GM18507 (cell line): Measurements from ENCODE around the gene ZNF780B.
"Not testable (repeated sequence)": the region's sequence is repeated elsewhere in the genome, so short reads cannot be mapped to it uniquely, and the experiment has no call there.

Experiments used
- DNase-seq: peaks from one replicate; pipeline ENCODE4 v3.0.0; 2011; ENCODE audit warnings: low read depth; ENCODE audit not compliant: insufficient read length; ENCODE audit errors: extremely low spot score
- FAIRE-seq: peaks from 2 replicates; lab custom pipeline; 2011; peaks lifted over from hg19 to GRCh38; lab: Jason Lieb, UNC

The ZNF780B gene

DNA sequence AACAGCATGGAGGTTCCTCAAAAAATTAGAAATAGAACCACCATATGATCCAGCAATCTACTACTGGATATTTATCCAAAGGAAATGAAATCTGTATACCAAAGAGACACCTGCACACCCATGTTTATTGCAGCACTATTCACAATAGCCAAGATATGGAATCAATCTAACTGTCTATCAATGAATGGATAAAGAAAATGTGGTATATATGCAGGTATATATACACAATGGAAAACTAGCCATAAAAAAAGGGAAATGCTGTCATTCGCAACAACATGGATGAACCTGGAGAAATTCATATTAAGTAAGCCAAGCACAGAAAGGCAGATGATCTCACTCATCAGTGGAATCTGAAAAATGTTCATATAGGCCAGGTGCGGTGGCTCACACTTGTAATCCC, 2.5 kb downstream of the ZNF780B start:
- DNase-seq (no peak), FAIRE-seq (no peak)

DNA sequence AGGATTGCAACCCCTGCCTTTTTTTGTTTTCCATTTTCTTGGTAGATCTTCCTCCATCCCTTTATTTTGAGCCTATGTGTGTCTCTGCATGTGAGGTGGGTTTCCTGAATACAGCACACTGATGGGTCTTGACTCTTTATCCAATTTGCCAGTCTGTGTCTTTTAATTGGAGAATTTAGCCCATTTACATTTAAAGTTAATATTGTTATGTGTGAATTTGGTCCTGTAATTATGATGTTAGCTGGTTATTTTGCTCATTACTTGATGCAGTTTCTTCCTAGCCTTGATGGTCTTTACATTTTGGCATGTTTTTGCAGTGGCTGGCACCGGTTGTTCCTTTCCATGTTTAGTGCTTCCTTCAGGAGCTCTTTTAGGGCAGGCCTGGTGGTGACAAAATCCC, 14.3 kb downstream of the ZNF780B start:
- not testable (repeated sequence) for DNase-seq, FAIRE-seq

GRCh38 chr19:40038047-40038446, 18.0 kb downstream of the ZNF780B start:
- not testable (repeated sequence) for DNase-seq, FAIRE-seq

GRCh38 chr19:40035996-40036395, 20.0 kb downstream of the ZNF780B start:
- DNase-seq: no peak
- FAIRE-seq: peak; percentile 41

DNA sequence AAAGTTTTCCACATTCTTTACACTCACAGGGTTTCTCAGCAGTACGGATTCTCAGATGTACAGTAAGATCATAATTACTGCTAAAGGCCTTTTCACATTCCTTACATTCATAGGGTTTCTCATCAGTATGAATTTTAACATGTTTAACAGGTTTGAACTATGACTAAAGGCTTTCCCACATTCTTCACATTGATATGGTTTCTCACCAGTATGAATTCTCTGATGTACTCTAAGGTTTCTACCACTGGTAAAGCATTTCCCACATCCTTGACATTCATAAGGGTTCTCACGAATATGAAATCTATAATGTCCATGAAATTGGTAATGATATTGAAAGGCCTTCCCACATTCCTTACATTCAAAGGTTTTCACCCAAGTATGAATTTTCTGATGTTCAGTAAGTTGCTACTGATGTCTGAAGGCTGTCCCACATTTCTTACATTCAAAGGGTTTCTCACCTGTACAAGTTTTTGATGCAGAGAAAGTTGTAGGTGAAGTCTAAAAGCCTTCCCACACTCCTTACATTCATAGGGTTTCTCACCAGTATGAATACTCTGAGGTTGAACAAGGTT, 22.0 kb downstream of the ZNF780B start:
- FAIRE-seq: no peak

GRCh38 chr19:40026597-40026970, 29.4 kb downstream of the ZNF780B start:
- FAIRE-seq (no peak), DNase-seq (no peak)

More for the DNA sequence above, 22.0 kb downstream of the ZNF780B start:
- DNase-seq: no peak

DNA sequence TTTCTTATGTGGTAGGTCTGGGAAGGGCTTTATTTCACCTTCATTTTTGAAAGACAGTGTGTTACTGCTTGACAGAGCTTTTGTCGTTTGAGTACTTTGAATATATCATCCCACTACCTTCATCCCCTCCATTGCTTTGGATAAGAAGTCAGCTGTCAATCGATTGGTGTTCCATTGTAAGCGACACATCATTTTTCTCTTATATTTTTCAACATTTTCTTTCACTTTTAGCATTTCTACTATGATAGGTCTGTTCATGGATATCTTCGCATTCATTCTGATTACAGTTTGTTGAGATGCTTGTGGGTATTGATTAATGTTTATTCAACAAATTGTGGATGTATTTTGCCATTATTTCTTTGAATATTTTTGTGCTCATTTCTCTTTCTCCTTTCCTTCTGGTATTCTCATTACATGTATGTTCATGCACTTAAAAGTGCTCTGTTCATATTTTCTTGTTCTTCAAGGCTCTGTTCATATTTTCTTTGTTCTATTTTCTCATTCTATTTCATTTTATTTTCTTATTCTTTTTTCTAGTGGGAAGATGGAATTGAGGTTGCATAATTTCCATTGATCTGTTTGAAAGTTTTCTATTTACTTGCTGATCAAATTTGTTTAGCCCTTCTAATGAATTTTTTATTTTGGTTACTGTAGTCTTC, 30.0 kb downstream of the ZNF780B start:
- FAIRE-seq (no peak), DNase-seq (no peak)

GRCh38 chr19:40023969-40024368, 32.1 kb downstream of the ZNF780B start:
- FAIRE-seq (no peak), DNase-seq (no peak)

DNA sequence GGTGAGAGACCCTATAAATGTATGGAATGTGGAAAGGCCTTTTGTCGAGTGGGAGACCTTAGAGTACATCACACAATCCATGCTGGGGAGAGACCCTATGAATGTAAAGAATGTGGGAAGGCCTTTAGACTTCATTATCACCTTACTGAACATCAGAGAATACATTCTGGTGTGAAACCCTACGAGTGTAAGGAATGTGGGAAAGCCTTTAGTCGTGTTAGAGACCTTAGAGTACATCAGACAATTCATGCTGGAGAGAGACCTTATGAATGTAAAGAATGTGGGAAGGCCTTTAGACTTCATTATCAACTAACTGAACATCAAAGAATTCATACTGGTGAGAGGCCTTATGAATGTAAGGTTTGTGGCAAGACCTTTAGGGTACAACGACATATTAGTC, 42.0 kb downstream of the ZNF780B start:
- DNase-seq (no peak), FAIRE-seq (no peak)

- FAIRE-seq: no peak
- no peak for DNase-seq
Measured at GRCh38 chr19:40009674-40010073, 46.4 kb downstream of the ZNF780B start.

DNA sequence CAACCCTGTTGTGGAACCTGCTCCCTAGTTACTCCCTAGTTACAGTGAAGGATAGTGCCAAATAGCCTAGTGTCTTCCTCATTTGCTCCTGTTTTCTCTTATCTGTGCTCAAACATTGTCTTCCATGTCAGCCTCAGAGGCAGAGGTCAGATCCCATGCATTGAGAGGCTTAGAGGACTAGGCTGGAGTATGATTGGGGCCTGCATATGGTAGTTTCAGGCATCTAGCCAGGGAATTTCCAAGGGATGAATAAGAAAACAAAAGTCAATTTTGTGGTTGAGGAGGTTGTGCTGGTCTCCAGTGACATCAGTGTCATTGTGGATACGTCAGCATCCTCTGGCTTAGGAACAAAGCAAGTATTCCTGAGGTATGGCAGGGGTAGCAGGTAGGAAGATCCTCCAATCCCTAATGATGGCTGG, 49.7 kb downstream of the ZNF780B start:
- no peak for FAIRE-seq
- no peak for DNase-seq

DNA sequence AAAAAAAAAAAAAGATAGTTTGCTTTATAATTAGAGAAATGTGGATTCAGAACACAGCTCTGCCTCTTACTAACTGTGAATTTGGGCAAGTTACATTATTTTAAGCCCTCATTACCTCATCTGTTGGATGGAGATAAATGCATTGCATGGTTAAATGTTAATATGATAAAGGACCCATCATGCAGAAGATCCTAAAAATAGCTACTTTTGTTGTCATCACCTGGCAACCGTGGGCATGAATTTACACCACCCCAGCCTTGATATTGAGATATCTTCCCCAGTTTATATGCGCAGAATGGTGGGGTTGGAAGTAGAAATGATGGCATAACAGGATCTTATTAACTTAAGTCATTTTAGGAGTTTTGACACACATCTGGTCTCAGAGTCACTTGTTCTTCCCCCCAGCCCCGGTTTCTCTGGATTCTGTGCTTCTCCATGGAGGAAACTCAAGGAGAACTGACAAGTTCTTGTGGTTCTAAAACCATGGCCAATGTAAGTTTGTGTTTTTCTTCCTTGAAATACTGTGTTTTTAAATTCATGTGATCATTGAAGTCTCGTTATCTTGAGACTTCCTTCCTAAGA, 50.2 kb downstream of the ZNF780B start:
- DNase-seq: no peak
- no peak for FAIRE-seq

- FAIRE-seq (no peak), DNase-seq (no peak)
Measured at GRCh38 chr19:39998501-39998900, 57.5 kb downstream of the ZNF780B start.

DNA sequence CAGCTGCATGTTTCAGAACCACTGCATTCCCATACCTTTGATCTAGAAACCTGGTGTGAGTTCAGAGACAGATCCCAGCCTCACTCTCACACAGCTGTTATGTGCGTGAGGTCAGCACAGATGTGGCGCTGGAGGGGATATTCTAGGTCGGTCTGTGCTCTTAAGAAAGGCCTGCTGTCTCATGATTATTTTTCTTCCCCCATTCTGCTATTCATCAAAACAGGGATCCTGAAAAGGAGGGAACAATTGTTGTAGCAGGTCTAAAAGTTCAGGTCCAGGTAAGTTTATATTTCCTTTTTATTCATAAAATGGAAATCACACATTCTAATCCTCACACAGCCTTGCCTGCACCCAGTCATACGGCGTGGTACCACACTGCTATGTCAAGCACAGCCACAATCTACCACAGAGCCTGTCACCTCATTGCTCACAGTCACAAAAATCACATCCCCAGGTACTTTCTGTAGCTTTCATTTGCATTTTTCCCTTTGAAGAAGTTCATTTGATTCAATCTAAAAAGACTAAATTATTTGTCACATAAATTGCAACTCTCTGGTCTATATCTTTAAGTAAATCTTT, 58.3 kb downstream of the ZNF780B start:
- peak; percentile 21 for FAIRE-seq

GRCh38 chr19:39996811-39997637, 59.0 kb downstream of the ZNF780B start, which contains the start of gene ZNF546:
Gene ZNF546, plus strand, starts transcription at chr19:39997060. Its CDS starts 1,267 bp downstream, at chr19:39998327.
- peak; percentile 94 for FAIRE-seq
- DNase-seq: peak; percentile 88

More for the DNA sequence above, 58.3 kb downstream of the ZNF780B start:
- no peak for DNase-seq

DNA sequence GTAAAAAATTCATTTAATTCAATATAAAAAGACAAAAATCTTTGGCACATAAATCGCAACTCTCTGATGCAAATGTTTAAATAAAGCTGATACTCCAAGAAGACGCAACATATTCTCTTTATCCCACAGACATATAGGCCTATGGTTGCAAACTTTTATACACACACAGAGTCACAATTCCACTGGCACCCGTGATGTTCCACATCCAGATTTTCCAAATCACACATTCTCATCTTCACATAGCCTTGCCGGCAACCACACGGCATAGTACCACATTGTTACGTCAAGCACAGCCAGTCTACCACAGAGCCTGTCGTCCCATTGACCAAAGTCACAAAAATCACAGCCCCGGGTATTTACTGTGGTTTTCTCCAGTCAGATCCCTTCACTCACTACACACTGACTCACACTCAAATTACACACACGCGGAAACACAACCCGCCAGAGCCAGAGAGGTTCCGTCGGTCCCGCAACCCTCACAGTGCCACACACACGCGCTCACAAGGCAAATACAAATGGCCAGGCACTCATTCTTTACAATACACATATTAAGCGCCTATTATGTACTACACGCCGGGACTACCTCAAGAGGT, 59.7 kb downstream of the ZNF780B start:
- no peak for FAIRE-seq
- peak; percentile 15 for DNase-seq

GRCh38 chr19:39995794-39996193, 60.2 kb downstream of the ZNF780B start:
- DNase-seq: no peak
- no peak for FAIRE-seq

DNA sequence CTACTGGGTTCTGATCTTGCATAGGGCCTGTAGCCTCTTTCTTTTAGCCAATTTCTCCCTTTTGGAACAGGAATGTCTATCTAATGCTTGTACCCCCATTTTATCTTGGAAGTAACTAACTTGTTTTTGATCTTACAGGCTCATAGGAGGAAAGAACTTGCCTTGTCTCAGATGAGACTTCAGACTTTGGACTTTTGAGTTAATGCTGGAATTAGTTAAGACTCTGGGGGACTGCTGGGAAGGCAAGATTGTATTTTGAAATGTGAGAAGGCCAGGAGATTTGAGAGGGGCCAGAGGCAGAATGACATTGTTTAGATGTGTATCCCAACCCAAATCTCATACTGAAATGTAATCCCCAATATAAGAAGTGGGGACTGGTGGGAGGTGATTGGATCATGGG, 61.7 kb downstream of the ZNF780B start:
- FAIRE-seq (no peak), DNase-seq (no peak)

GRCh38 chr19:39993605-39994004, 62.4 kb downstream of the ZNF780B start:
- DNase-seq (no peak), FAIRE-seq (no peak)
